MM.1S (cell line): ENCODE measurements around the gene PSENEN.

ENCODE experiments used
- DNase-seq: peaks from one replicate; pipeline ENCODE4 v3.0.0-alpha.2; 2015
- H2AFZ ChIP-seq: fragments of 300-600 bp; sonication (generic); 2 replicates; pipeline ENCODE4 v1.6.0; 2016; ENCODE audit warnings: antibody characterized with exemption, low read length
- H3F3A ChIP-seq: fragments of 300-600 bp; sonication (generic); 2 replicates; pipeline ENCODE4 v1.6.1; 2016; ENCODE audit warnings: mild to moderate bottlenecking, antibody characterized with exemption, low read length, moderate library complexity, mixed read lengths; ENCODE audit not compliant: insufficient read depth
- H3K27ac ChIP-seq: fragments of 300-600 bp; sonication (generic); 2 replicates; pipeline ENCODE4 v1.5.1; 2016; ENCODE audit warnings: mild to moderate bottlenecking, low read length
- H3K27me3 ChIP-seq: fragments of 300-600 bp; sonication (generic); replicated peaks from 2 replicates; pipeline ENCODE4 v1.6.0; 2016; ENCODE audit warnings: low read length; ENCODE audit not compliant: insufficient read depth
- H3K36me3 ChIP-seq: fragments of 300-600 bp; sonication (generic); replicated peaks from 2 replicates; pipeline ENCODE4 v1.6.1; 2016; ENCODE audit warnings: mild to moderate bottlenecking, low read length, mixed read lengths; ENCODE audit not compliant: insufficient read depth
- H3K4me1 ChIP-seq: fragments of 300-600 bp; sonication (generic); 2 replicates; pipeline ENCODE4 v1.6.1; 2016; ENCODE audit warnings: low read length, mixed read lengths
- H3K4me2 ChIP-seq: fragments of 300-600 bp; sonication (generic); 2 replicates; pipeline ENCODE4 v1.6.0; 2016; ENCODE audit warnings: low read depth, low read length
- H3K4me3 ChIP-seq: fragments of 300-600 bp; sonication (generic); 2 replicates; pipeline ENCODE4 v1.5.1; 2016; ENCODE audit warnings: low read length, mixed read lengths
- H3K79me2 ChIP-seq: fragments of 300-600 bp; sonication (generic); 2 replicates; pipeline ENCODE4 v1.6.1; 2016; ENCODE audit warnings: mixed run types, low read length, mixed read lengths
- H3K9ac ChIP-seq: fragments of 300-600 bp; sonication (generic); 2 replicates; pipeline ENCODE4 v1.6.1; 2016; ENCODE audit warnings: low read length, mixed read lengths
- H3K9me2 ChIP-seq: fragments of 300-600 bp; sonication (generic); replicated peaks from 2 replicates; pipeline ENCODE4 v1.6.1; 2016; ENCODE audit warnings: mild to moderate bottlenecking, low read length, mixed read lengths; ENCODE audit not compliant: insufficient read depth
- H3K9me3 ChIP-seq: fragments of 300-600 bp; sonication (generic); replicated peaks from 2 replicates; pipeline ENCODE4 v1.6.1; 2016; ENCODE audit warnings: mild to moderate bottlenecking, low read length, mixed read lengths; ENCODE audit not compliant: insufficient read depth
- H4K20me1 ChIP-seq: fragments of 300-600 bp; sonication (generic); 2 replicates; pipeline ENCODE4 v1.6.1; 2016; ENCODE audit warnings: mild to moderate bottlenecking, low read length, moderate library complexity, mixed read lengths; ENCODE audit not compliant: insufficient read depth
- EZH2 ChIP-seq: fragments of 300-600 bp; sonication (generic); optimal IDR thresholded peaks from 2 replicates; pipeline ENCODE3; 2017; ENCODE audit warnings: low read depth, mild to moderate bottlenecking, antibody characterized with exemption, low read length, mixed read lengths
- EZH2phosphoT487 ChIP-seq: fragments of 300-600 bp; sonication (generic); IDR thresholded peaks from 2 replicates; pipeline ENCODE4 v1.6.1; 2018; ENCODE audit warnings: antibody characterized with exemption, low read length
- TF ChIP-seq, protein P1 (sequence below): fragments of 300-600 bp; sonication (generic); IDR thresholded peaks from 2 replicates; pipeline ENCODE4 v1.5.1; 2016; ENCODE audit warnings: antibody characterized with exemption, low read length, mixed read lengths

The PSENEN gene

DNA sequence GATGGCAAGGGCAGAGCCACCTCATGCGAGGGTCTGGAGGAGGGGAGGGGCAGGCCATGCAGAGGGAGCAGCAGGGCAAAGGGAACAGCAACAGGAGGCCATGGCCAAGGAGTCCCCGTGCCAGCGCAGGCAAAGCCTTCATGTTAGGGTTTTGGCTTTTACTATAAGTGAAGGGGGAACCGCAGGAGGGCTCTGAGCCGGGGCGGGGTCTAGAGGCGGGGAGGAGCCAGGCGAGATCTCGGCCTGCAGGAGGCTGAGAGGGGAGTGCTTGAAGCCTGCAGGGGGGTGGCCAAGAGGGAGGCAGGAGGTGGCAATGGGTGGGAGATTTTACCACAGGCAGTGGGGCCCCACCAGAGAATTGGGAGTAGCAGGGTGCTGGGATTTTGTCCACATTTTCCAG is 36.2 kb downstream of the PSENEN start:
- Histone ChIP-seq H3K4me3 (no peak overlapping the region), H3K27me3 (no peaks in the 10 kb centered on the region), H3K27ac (no peak overlapping the region), H3K9me3 (no peaks in the 10 kb centered on the region), H3K36me3 (no peaks in the 10 kb centered on the region), H3K4me2 (no peak overlapping the region), H3F3A (no peaks in the 10 kb centered on the region), H4K20me1 (no peaks in the 10 kb centered on the region), H2AFZ (no peak overlapping the region), H3K4me1 (peaks cover under 1% of the 10 kb centered on the region; the same call in 1 of the 2 replicates), H3K79me2 (peaks cover 3% of the 10 kb centered on the region), H3K9ac (no peak overlapping the region), H3K9me2 (no peaks in the 10 kb centered on the region)
- TF ChIP-seq, protein P1, sequence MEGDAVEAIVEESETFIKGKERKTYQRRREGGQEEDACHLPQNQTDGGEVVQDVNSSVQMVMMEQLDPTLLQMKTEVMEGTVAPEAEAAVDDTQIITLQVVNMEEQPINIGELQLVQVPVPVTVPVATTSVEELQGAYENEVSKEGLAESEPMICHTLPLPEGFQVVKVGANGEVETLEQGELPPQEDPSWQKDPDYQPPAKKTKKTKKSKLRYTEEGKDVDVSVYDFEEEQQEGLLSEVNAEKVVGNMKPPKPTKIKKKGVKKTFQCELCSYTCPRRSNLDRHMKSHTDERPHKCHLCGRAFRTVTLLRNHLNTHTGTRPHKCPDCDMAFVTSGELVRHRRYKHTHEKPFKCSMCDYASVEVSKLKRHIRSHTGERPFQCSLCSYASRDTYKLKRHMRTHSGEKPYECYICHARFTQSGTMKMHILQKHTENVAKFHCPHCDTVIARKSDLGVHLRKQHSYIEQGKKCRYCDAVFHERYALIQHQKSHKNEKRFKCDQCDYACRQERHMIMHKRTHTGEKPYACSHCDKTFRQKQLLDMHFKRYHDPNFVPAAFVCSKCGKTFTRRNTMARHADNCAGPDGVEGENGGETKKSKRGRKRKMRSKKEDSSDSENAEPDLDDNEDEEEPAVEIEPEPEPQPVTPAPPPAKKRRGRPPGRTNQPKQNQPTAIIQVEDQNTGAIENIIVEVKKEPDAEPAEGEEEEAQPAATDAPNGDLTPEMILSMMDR, result no peak
- TF ChIP-seq EZH2phosphoT487, result no peak
- no peak for TF ChIP-seq EZH2
- DNase-seq, result no peak

DNA sequence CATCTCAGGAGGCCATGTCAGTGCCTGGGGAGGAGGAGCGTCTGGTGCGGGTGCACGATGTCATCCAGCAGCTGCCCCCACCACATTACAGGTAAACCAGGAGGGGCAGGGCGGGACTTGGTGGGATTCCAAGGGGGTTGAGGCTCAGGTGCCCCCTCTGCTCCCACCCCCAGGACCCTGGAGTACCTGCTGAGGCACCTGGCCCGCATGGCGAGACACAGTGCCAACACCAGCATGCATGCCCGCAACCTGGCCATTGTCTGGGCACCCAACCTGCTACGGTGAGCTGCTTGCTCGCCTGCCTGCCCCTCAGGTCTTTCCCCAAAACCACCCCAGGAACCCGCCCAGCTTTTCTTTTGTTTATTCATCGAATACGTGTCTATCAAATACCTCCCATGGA is 37.1 kb downstream of the PSENEN start:
- Histone ChIP-seq H3K9me2 (no peaks in the 10 kb centered on the region), H3K27me3 (no peaks in the 10 kb centered on the region), H3K4me3 (no peak overlapping the region), H3K36me3 (no peaks in the 10 kb centered on the region), H3K9me3 (no peaks in the 10 kb centered on the region), H4K20me1 (no peaks in the 10 kb centered on the region), H3K4me1 (no peaks in the 10 kb centered on the region), H3K9ac (no peak overlapping the region), H3F3A (no peaks in the 10 kb centered on the region), H2AFZ (no peak overlapping the region), H3K79me2 (no peaks in the 10 kb centered on the region), H3K4me2 (no peak overlapping the region), H3K27ac (no peak overlapping the region)
- TF ChIP-seq EZH2, result no peak
- TF ChIP-seq, protein P1, result no peak
- TF ChIP-seq EZH2phosphoT487, result no peak
- no peak for DNase-seq

DNA sequence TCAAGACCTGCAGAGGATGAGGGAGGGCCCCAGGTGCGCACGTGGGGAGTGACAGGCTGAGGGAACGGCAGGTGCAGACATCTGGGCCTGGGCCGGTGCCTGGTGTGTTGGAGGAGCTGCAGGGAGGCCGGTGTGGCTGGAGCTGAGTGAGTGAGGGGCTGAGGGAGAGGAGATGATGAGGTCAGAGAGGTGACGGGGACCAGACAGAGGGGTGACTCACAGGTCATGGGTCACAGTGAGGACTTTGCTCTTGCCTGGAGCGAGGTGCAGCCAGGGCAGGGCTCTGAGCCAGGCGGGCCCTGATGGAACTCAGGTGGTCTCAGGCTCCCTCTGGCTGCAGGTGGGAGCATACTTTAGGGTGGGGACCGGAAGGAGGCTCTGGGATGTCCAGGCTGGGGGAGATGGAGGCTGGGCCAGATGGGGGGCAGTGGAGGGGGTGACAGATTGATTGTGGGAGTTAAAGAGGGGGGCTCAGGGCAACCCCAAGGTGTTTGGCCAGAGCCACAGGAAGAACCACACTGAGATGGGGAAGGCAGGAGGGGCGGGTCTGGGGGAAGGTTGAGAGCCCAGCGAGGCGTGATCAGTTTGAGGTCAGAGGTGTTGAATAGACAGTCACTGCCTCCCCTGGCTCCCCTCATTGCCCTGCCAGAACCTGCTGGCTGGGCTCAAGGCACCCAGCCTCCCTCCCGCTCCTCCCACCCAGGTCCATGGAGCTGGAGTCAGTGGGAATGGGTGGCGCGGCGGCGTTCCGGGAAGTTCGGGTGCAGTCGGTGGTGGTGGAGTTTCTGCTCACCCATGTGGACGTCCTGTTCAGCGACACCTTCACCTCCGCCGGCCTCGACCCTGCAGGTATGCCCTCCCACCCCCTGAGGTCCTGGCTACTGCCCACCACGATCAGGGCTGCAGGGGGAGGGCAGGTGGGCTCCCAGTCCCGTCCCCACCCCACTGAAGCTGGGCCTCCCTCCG is 38.3 kb downstream of the PSENEN start:
- H3K4me2 ChIP-seq, result no peak overlapping the region
- H4K20me1 ChIP-seq, result no peaks in the 10 kb centered on the region
- TF ChIP-seq, protein P1, result no peak
- TF ChIP-seq EZH2phosphoT487 (no peak), EZH2 (no peak)
- no peak overlapping the region for H3K4me3 ChIP-seq
- H3K36me3 ChIP-seq, result no peaks in the 10 kb centered on the region
- no peaks in the 10 kb centered on the region for H3K9me3 ChIP-seq
- no peak overlapping the region for H3K27ac ChIP-seq
- no peaks in the 10 kb centered on the region for H3K9me2 ChIP-seq
- DNase-seq, result no peak
- no peak overlapping the region for H3K9ac ChIP-seq
- H2AFZ ChIP-seq, result no peak overlapping the region
- H3F3A ChIP-seq, result no peaks in the 10 kb centered on the region
- H3K4me1 ChIP-seq, result no peaks in the 10 kb centered on the region
- no peaks in the 10 kb centered on the region for H3K27me3 ChIP-seq
- no peaks in the 10 kb centered on the region for H3K79me2 ChIP-seq
